ENCODE results near the gene PHF5A. TPM values are rescaled to one million over a fixed set of nuclear protein-coding genes. Genes with fewer than 3 reads are reported as not detected.
A peak's percentile ranks its signal among the peaks of the same experiment; 100 is the strongest.
"Not testable (repeated sequence)": the region's sequence is repeated elsewhere in the genome, so short reads cannot be mapped to it uniquely, and the experiment has no call there.

PHF5A gene
- total RNA-seq, 1 donor from 2014 or later = 53.0 TPM

DNA sequence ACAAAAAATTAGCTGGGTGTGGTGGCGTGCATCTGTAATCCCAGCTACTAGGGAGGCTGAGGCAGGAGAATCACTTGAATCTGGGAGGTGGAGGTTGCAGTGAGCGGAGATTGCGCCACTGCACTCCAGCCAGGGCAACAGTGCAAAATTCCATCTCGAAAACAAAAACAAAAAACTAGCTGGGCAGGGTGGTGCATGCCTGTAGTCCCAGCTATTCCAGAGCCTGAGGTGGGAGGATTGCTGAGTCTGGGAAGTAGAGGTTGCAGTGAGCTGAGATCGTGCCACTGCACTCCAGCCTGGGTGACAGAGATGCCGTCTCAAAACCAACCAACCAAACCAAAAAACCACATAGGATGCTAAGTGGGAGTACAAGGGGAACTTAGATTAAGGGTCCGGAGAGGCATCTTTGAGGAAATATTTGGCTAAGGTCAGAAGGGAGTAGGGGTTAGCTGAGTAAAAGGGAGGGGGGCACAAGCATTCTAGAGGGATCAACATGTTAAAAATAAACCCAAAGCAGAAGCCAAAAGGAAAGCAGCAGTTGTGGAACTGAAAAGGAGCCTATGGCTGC is 10.2 kb downstream of the PHF5A start:
- DNase-seq (ENCODE audit: low spot score in 2 of 2) (no peak), FAIRE-seq (no peak)

DNA sequence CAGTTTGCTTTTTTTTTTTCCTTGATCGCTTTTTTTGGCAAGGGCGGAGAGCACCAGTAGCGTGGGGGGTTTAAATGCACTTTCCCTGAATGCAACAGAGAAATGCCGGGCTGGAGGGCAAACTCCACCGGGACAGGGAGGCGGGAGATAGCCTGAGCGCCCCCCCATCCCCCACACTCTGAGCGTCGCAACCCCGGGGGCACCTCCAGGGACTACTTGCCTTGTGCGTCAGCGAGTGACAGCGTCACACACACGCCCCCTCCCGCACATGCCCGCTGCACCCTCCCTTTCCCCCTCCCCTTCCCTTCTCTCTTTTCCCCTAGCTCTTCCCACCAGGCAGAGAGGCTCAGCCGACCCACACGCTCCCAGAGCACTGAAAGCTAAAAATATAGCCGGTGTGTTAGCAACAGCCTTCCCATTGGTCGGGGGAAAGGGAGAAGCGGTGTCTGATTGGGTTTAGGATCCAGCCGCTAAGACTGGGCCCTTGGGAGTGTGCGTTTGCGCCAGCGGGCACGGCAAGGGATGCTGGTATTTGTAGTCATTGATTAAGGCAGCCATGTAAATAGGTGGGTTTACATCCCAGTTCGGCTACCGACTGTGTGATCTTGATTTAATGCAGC is 20.2 kb downstream of the PHF5A start:
- DNase-seq (ENCODE audit: low spot score in 2 of 2) (peak; percentile 81), FAIRE-seq (peak; percentile 96)

DNA sequence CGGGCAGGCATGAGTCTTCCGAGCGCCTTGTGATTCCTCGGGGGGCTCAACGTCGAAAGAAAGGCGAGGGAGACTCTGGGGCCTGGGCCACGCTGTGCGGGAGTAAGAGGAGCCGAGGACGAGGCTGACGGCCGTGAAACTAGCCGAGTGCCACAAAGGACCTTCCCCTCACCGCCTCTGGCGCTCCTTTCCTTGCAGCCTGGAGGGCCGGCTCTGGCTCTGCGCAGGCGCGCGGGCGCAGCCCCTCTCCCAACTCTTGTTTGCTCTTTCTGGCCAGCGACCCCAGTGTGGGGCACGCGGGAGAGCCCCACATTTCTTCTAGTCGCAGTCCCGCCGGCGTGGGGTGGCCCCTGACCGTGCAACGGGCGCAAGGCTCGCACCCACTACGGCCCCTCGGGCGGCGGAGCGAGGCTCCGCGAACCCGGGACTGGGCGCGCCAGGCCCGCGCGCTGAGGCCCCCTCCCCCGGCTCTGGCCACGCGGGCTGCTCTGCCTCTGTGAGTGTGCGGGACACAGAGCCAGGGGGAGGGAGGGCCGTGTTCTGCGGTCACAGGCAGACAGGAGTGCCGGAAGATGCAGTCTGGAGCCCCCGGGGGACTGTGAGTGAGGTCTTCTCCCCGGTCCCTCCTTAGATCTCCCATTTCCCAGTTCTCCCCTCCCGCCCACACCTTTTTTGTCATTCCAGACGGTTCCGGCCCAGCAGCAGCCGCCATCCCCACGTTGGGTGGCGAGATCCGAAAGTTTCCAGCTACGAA is 20.9 kb downstream of the PHF5A start:
- FAIRE-seq = no peak
- no peak for DNase-seq (ENCODE audit: low spot score in 2 of 2)

DNA sequence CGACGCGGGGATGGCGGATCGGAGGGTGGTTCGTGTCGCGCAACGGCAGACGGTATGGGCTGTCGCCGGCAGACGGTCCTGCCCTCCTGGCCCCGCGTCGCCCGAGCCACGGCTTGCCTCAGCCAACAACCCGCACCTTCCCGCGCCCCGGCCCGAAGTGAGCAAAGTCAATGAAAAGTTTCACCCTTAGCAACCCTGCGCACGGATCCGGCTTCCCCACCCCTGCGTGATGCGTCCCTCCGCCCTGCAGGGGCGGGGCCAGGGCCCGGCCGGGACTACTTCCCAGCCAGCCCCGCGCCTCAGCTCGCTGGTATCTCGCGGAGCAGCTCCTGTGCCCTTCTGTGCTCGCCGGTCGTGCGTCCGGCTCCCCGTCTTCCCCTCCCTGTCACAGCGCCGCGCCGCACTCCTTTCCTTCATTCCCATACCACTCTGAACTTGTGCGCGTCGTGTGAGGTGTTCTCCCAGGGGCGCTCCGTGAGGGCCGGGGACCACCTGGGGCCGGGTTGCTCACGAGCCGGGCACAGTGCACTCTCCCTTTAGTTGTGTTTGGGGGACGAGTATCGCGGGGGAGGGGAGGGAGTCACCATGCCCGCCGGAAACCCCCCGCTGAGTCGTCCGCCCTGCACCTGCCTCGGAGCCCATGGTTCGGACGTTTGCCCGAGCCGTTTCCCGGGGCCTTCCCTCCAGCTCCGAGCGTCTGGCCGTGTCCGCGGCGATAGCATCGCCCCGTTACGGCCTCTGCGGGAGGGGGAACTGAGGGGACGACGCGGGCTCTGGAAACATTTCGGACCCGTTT is 21.7 kb downstream of the PHF5A start, which contains the start of gene TOB2:
Gene TOB2 (minus strand): TSS at position 163 of the 796 bp plus-strand sequence. CDS start 9,456 bp downstream, outside the sequence.
- DNase-seq (ENCODE audit: low spot score in 2 of 2) (peak; percentile 68 to 82), FAIRE-seq (no peak)

DNA sequence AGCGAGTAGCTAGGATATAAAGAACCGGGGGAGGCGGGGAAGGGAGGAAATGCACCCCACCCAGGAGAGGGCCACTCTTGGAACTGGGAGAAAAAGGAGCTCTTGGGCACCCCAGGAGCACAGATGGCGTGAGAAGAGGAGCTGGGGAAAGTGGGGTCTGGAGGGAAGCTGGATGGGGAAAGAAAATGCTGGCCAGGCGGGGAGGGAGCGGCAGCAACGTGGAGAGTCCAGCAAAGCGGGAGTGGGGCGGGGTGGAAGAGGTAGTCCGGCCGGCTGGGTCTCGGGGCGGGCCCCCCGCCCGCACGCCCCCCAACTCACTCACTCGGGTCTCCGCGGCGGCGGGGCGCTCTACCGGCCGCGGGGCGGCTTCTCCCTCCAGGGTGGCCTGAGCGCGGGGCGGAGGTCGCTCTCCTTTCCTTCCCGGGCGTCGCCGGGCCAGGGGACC is 22.4 kb downstream of the PHF5A start:
- no peak for FAIRE-seq
- DNase-seq (ENCODE audit: low spot score in 2 of 2) = no peak

DNA sequence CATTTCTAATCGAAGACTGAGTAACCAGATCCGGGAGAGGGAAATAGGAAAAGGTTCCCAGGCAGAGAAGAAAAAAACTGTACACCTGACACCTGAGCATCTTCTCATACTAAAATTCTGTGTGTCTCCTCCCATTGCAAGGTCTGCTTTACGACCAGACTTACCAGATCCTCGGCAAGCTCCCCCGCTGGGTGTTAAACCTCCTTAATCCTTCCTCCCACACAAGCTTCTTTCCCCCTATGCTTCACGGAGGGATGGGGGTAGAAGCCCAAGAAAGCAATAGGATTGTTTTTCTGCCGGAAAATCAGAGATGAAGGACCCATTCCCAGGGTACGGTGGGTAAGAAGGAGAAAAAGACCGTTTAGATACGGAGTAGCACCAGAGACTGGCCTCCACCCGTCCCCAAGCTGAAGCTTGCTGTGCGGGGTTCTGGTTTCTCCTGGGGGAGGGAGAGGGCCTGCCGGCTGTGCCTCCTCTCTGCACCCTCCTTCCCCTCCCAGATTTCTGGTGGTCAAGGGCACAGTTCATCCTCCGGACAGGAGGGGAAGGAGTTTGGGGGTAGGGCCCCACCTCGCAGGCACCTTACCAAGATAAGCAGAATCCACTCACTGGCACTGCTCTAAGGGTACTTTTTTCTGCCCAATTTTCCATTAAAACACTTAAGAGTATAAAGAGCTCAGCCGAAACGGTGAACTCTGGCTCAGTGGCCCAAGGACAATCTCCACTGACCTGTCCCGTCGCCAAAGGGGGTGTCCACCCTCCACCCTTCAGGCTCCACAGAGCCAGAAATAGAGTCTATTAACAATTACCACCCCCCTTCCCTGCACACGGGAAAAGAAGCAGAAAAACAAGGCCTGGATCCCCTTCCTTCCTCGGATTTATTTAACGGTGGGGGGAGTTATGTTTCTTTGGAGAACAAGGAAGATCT is 23.1 kb downstream of the PHF5A start:
- DNase-seq (ENCODE audit: low spot score in 2 of 2) (no peak), FAIRE-seq (no peak)

DNA sequence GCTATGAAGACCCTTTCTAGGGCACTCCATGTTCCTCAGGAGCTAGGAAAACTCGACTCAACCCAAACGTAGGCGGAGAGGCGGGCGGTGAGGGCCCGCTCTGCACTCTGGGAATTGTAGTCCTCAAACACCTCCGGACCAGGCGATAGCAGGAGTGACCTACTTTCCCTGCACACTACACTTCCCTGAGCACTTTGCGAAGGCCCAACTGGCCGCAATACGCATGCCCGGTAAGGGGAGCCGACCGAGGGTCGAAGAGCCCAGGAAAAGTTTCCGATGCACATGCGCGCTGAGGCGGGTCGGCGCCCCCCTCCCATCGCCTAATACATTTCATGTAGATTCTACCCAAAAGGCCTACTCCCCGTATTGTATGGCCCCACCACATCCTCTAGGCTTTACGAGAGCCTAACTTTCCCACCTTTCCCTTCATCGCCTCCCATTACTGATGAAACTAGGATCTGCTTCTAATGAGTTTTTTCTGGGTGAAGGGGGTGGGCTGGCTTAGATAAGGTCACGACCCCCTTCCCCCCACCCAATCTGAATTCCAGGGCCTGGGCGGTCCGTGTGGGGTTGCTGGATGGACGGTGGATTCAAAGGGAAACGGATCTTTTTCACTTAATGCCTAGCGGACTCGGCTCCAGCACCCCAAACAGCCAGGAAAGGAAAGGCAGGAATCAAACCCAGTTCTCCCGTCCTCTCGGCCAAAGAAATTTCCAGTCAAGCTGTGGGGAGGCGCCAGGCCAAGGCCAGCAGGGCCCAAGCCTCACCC is 23.9 kb downstream of the PHF5A start:
- DNase-seq (ENCODE audit: low spot score in 2 of 2) = peak; percentile 64 to 77
- FAIRE-seq = no peak

DNA sequence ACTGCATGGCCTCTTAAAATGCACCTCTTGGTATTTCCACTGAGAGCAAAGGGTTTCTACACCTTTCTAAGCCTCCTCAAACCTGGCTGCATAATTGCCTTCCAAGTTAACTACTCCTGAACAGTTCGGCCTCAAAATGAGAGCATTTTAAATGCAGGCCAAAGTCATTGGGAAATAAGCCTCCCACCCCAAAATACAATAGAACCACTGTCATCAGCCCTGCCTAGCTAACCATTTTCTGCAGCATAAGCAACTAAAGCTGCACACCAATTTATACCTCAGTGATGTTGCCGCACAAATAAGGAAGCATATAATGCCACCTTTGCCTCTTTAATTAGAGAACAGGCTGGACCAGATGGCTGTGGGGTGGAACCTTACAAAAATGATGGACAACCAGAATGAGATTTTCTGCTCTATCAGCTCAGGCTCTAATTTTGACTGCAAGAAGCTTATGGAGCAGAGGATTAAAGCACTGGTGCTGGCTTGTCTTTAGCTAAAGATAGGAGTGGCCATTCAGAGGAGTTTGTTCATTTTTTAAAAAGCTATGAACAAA is 26.2 kb downstream of the PHF5A start:
- FAIRE-seq (no peak), DNase-seq (ENCODE audit: low spot score in 2 of 2) (no peak)

DNA sequence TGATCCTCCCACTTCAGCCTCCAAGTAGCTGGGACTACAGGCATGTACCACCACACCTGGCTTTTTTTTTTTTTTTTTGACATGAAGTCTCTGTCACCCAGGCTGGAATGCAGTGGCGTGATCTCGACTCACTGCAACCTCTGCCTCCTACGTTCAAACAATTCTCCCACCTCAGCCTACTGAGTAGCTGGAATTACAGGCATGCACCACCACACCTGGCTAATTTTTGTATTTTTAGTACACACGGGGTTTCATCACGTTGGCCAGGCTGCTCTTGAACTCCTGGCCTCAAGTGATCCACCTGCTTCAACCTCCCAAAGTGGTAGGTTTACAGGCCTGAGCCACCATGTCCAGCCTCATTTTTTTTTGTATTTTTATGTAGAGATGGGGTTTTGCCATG is 28.0 kb downstream of the PHF5A start:
- DNase-seq (ENCODE audit: low spot score in 2 of 2); FAIRE-seq: not testable (repeated sequence)

DNA sequence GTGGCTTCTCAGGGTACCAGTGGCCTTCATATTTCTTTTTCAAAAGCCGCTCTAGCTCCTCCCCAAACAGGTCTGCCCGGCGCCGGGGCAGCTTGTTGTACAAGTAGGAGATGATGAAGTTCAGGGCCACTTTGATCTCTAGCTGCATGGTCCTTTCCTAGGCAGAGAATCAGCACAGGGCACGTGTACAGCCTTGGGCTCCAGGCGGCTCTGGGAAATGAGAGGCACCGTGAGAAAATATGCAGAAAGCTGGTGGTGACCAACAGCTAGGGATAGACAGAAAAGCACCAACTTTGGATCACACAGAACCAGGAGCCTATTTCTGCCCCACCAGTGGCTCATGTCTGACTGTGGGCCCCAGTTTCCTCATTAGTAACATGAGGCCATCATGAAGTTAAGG is 31.3 kb downstream of the PHF5A start:
- DNase-seq (ENCODE audit: low spot score in 2 of 2) (no peak), FAIRE-seq (no peak)

DNA sequence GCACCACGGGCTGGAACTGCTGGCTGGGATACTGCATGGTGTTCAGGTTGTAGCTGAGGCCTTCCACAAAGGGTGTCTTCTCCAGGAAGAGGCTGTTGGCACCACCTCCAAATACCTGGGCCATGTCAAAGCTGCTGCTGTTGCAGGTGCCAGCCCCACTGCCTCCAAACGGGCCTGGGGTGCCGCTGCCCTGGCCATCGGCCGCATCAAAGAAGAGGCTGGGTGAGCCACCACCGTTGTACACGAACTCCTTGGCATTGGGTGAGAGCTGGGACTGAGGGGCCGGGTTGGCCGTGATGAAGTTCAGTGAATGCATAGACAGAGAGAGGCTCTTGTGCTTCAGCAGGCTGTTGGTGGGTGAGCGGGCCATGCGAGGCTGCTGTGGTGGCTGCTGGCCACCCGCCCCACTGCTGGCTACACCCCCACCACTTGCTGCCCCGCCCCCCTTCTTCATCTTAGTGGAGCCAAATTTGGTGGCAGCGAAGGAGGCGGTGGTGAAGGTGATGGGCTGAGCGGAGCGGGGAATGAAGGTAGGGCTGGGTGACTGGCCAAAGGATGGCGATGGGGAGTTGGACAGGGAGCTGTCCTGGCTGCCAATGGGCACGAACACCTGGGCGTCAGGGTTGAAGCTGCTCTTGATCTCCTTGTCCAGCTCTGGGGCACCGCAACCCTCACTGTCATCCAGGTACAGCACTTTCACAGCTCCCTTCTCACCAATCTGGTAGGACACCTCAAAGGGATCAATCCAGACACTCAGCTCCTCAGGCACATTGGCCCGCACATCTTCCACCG is 32.0 kb downstream of the PHF5A start:
- DNase-seq (ENCODE audit: low spot score in 2 of 2) (no peak), FAIRE-seq (no peak)

DNA sequence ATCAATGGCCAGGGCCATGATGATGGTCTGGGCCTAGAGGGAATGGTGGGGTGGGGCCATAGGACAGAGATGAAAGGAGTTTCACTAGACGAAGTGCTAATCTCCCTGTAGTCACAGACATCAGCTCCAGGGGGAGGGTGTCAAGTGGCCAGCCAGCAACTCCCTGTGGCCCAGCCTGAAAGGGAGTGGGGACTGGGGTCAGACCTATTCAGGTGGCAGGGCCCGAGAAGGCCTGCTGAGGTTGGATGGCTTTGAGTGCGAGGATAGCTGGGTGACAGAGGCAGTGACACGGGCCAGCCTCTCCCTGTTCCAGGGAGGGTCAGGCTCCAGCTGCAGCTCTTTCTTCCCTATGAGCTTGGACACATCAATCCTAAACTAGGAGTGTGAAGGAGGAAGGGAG is 32.9 kb downstream of the PHF5A start:
- no peak for FAIRE-seq

DNA sequence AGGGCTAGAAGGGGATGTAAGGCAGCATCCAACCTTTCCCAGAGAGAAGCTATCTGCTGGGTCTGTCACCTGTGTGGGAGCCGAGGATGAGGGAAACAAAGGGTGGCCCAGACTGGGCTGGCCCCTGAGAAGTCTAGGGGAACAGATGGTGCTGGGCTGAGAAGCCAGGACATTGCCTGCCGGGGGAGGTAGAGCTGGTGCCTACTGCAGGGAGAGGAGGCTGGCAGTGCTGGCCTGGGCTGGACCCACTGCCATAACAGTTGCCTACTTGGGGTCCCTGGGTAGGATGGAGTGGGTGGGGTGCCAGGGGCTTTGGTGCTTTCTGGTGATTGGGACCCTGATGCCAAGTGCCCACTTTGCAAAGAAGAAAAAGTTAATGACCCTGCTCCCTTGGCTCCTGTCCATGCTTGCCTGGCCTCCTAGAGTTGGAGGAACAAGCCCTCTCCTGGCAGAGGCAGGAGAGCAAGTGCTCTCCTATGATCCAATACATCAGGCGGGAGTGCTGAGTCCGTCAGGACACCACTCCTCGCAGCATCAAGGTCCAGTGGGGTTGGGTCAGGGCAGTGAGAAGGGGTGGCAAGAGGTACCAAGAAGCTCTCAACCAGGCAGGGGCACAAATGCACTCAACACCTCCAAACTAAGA is 34.0 kb downstream of the PHF5A start:
- DNase-seq (ENCODE audit: low spot score in 2 of 2) = not testable (repeated sequence)

More for the DNA sequence above, 32.9 kb downstream of the PHF5A start:
- DNase-seq (ENCODE audit: low spot score in 2 of 2) = no peak

DNA sequence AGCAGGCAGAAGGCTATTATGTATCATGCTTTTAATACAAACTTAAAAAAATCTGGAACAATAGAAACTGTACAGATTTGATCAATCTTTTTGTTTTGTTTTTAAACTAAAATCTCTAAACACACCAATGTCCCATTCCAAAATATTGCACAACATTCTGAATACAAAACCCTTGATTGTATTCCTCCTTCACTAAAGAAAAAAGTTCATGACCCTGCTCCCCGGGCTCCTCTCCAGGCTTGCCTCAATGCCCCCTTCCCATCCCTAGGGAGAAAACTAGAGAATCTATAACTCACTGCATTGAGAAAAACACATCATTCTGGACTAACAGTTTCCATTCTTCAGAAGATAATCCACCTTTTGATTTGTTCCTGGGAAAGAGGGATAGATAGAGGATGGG is 35.0 kb downstream of the PHF5A start:
- not testable (repeated sequence) for DNase-seq (ENCODE audit: low spot score in 2 of 2); FAIRE-seq

More for the DNA sequence above, 34.0 kb downstream of the PHF5A start:
- FAIRE-seq = not testable (repeated sequence)

DNA sequence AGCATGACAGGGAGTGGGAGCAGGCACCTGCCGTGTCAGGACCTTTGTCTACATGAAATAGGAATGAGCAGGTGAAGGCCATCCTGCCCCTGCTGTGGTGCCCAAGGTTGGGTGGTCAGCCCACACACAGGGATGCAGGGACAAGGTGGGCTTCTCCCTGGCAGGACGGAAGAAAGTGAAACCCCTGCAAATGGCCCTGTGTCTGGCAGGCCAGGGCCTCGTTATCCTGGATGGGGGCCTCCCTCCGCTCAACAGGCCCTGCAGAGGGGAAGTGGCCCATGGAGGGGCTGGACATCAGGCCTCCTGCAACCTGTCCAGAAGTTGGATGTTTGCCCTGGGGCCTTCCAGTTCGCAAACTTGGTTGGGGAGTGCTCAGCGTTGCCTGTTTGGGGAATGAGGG is 36.8 kb downstream of the PHF5A start:
- DNase-seq (ENCODE audit: low spot score in 2 of 2) = no peak
- no peak for FAIRE-seq

DNA sequence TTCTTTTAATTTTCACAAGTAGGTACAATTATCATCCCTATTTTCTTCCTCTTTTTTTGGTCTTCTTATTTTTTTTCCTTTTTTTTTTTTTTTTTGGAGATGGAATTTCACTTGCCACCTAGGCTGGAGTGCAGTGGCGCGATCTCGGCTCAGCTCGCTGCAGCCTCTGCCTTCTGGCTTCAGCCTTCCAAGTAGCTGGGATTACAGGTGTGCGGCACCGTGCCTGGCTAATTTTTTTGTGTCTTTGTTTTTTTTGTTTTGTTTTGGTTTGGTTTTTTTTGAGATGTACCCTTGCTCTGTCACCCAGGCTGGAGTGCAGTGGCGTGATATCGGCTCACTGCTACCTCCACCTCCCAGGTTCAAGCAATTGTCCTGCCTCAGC is 38.5 kb downstream of the PHF5A start:
- DNase-seq (ENCODE audit: low spot score in 2 of 2) = no peak
- FAIRE-seq = no peak

DNA sequence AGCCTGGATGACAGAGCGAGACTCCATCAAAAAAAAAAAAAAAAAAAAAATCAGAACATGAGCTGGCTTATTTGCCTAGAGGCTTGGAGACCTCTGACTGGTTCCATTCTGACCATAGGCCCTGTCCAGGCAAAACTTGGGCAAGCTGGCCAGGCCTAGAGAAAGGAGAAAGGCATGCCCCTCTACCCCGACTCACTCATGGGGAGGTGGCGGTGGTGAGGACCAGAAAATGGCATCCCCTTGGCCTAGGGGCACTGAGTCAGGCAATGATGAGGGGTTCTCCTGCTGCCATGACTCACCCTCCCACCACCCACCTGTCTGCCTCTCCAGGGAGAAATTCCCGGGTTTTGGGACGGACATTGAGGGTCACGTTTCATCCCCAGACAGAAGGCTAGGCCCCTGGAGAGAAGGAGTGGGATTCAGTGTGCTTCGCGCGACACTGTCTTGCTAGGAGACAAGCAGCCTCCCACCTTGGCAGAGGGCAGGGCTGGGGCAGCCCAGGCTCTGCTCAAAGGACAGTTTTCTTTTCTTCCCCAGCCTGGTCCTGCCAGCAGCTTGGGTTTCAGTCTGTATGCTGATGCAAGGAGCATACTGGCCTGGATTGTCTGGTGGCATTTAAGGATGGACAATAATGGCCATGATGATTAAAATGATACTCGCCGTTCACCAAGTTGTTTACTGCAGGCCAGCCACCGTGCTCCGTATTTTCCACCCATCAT is 39.1 kb downstream of the PHF5A start:
- DNase-seq (ENCODE audit: low spot score in 2 of 2) (no peak), FAIRE-seq (no peak)
